ENCODE data around the gene ZNF32.
A peak's percentile ranks its signal among the peaks of the same experiment; 100 is the strongest.

Gene ZNF32

GRCh38 chr10:43680035-43680434 lies 31.4 kb upstream of the ZNF32 start:
- Histone ChIP-seq H3K36me3 (ENCODE audit: insufficient read depth, low read length) (no peaks in the 10 kb centered on the region), H3K4me1 (ENCODE audit: insufficient read depth, low read length) (no peaks in the 10 kb centered on the region), H3K9ac (ENCODE audit: low read depth, low read length) (no peak overlapping the region), H3K27me3 (ENCODE audit: insufficient read depth, low read length) (no peaks in the 10 kb centered on the region), H3K27ac (ENCODE audit: low read depth, low read length) (no peak overlapping the region), H3K9me3 (ENCODE audit: insufficient read depth, low read depth, low read length) (no peaks in the 10 kb centered on the region), H3K4me3 (ENCODE audit: low read length) (no peak overlapping the region)
- WGBS: 96% methylated on average over 4 of the region's 4 CpGs

- H3K27ac ChIP-seq (ENCODE audit: low read depth, low read length): no peak overlapping the region
- H3K27me3 ChIP-seq (ENCODE audit: insufficient read depth, low read length): no peaks in the 10 kb centered on the region
- WGBS: 93% methylated on average over 6 of the region's 7 CpGs
Measured at GRCh38 chr10:43679509-43679908, 30.8 kb upstream of the ZNF32 start.

GRCh38 chr10:43678654-43679053 lies 30.0 kb upstream of the ZNF32 start:
- WGBS: 93% methylated on average over 10 of the region's 10 CpGs
- no peaks in the 10 kb centered on the region for H3K27me3 ChIP-seq (ENCODE audit: insufficient read depth, low read length)
- H3K9ac ChIP-seq (ENCODE audit: low read depth, low read length): no peak overlapping the region
- H3K36me3 ChIP-seq (ENCODE audit: insufficient read depth, low read length): no peaks in the 10 kb centered on the region
- H3K9me3 ChIP-seq (ENCODE audit: insufficient read depth, low read depth, low read length): no peaks in the 10 kb centered on the region
- H3K4me3 ChIP-seq (ENCODE audit: low read length): no peak overlapping the region
- no peaks in the 10 kb centered on the region for H3K4me1 ChIP-seq (ENCODE audit: insufficient read depth, low read length)
- no peak overlapping the region for H3K27ac ChIP-seq (ENCODE audit: low read depth, low read length)

More at GRCh38 chr10:43679509-43679908, 30.8 kb upstream of the ZNF32 start:
- H3K4me3 ChIP-seq (ENCODE audit: low read length): no peak overlapping the region
- no peak overlapping the region for H3K9ac ChIP-seq (ENCODE audit: low read depth, low read length)
- H3K4me1 ChIP-seq (ENCODE audit: insufficient read depth, low read length): no peaks in the 10 kb centered on the region
- H3K9me3 ChIP-seq (ENCODE audit: insufficient read depth, low read depth, low read length): no peaks in the 10 kb centered on the region
- H3K36me3 ChIP-seq (ENCODE audit: insufficient read depth, low read length): no peaks in the 10 kb centered on the region

- 91% methylated on average over 7 of the region's 7 CpGs for WGBS
- Histone ChIP-seq H3K4me3 (ENCODE audit: low read length) (no peak overlapping the region), H3K27me3 (ENCODE audit: insufficient read depth, low read length) (no peaks in the 10 kb centered on the region), H3K27ac (ENCODE audit: low read depth, low read length) (no peak overlapping the region), H3K9ac (ENCODE audit: low read depth, low read length) (no peak overlapping the region), H3K9me3 (ENCODE audit: insufficient read depth, low read depth, low read length) (no peaks in the 10 kb centered on the region), H3K36me3 (ENCODE audit: insufficient read depth, low read length) (no peaks in the 10 kb centered on the region), H3K4me1 (ENCODE audit: insufficient read depth, low read length) (no peaks in the 10 kb centered on the region)
Measured at GRCh38 chr10:43676901-43677300, 28.2 kb upstream of the ZNF32 start.

GRCh38 chr10:43676331-43676730 lies 27.6 kb upstream of the ZNF32 start:
- Histone ChIP-seq H3K36me3 (ENCODE audit: insufficient read depth, low read length) (no peaks in the 10 kb centered on the region), H3K9ac (ENCODE audit: low read depth, low read length) (no peak overlapping the region), H3K27ac (ENCODE audit: low read depth, low read length) (no peak overlapping the region), H3K27me3 (ENCODE audit: insufficient read depth, low read length) (0 out of 2 replicates have a peak, but pooled peaks cover 1% of the 10 kb centered on the region), H3K4me3 (ENCODE audit: low read length) (no peak overlapping the region), H3K9me3 (ENCODE audit: insufficient read depth, low read depth, low read length) (no peaks in the 10 kb centered on the region), H3K4me1 (ENCODE audit: insufficient read depth, low read length) (no peaks in the 10 kb centered on the region)
- WGBS: 90% methylated on average over 4 of the region's 4 CpGs

GRCh38 chr10:43674553-43675210 lies 26.0 kb upstream of the ZNF32 start:
- 92% methylated on average over 13 of the region's 13 CpGs for WGBS
- Histone ChIP-seq H3K27me3 (ENCODE audit: insufficient read depth, low read length) (0 out of 2 replicates have a peak, but pooled peaks cover 4% of the 10 kb centered on the region), H3K9ac (ENCODE audit: low read depth, low read length) (no peak overlapping the region), H3K9me3 (ENCODE audit: insufficient read depth, low read depth, low read length) (no peaks in the 10 kb centered on the region), H3K36me3 (ENCODE audit: insufficient read depth, low read length) (no peaks in the 10 kb centered on the region), H3K4me1 (ENCODE audit: insufficient read depth, low read length) (no peaks in the 10 kb centered on the region), H3K27ac (ENCODE audit: low read depth, low read length) (no peak overlapping the region), H3K4me3 (ENCODE audit: low read length) (no peak overlapping the region)

GRCh38 chr10:43673471-43673870 lies 24.8 kb upstream of the ZNF32 start:
- Histone ChIP-seq H3K9me3 (ENCODE audit: insufficient read depth, low read depth, low read length) (no peaks in the 10 kb centered on the region), H3K27me3 (ENCODE audit: insufficient read depth, low read length) (0 out of 2 replicates have a peak, but pooled peaks cover 4% of the 10 kb centered on the region), H3K4me1 (ENCODE audit: insufficient read depth, low read length) (no peaks in the 10 kb centered on the region), H3K4me3 (ENCODE audit: low read length) (no peak overlapping the region), H3K27ac (ENCODE audit: low read depth, low read length) (no peak overlapping the region), H3K9ac (ENCODE audit: low read depth, low read length) (no peak overlapping the region), H3K36me3 (ENCODE audit: insufficient read depth, low read length) (no peaks in the 10 kb centered on the region)
- WGBS: 90% methylated on average over 7 of the region's 7 CpGs

- H3K27ac ChIP-seq (ENCODE audit: low read depth, low read length): no peak overlapping the region
- no peaks in the 10 kb centered on the region for H3K36me3 ChIP-seq (ENCODE audit: insufficient read depth, low read length)
- no peak overlapping the region for H3K4me3 ChIP-seq (ENCODE audit: low read length)
- no peaks in the 10 kb centered on the region for H3K4me1 ChIP-seq (ENCODE audit: insufficient read depth, low read length)
- 46% methylated on average over 18 of the region's 18 CpGs for WGBS
- H3K9me3 ChIP-seq (ENCODE audit: insufficient read depth, low read depth, low read length): no peaks in the 10 kb centered on the region
- 0 out of 2 replicates have a peak, but pooled peaks cover 4% of the 10 kb centered on the region for H3K27me3 ChIP-seq (ENCODE audit: insufficient read depth, low read length)
- H3K9ac ChIP-seq (ENCODE audit: low read depth, low read length): no peak overlapping the region
Measured at GRCh38 chr10:43671659-43672531, 23.2 kb upstream of the ZNF32 start.

GRCh38 chr10:43669386-43669785 lies 20.7 kb upstream of the ZNF32 start:
- WGBS: 91% methylated on average over 3 of the region's 3 CpGs

GRCh38 chr10:43667761-43668386 lies 19.2 kb upstream of the ZNF32 start:
- H3K9me3 ChIP-seq (ENCODE audit: insufficient read depth, low read depth, low read length): no peaks in the 10 kb centered on the region
- 0 out of 2 replicates have a peak overlapping the region, but pooled peaks have one; percentile 20 for H3K4me3 ChIP-seq (ENCODE audit: low read length)
- no peaks in the 10 kb centered on the region for H3K36me3 ChIP-seq (ENCODE audit: insufficient read depth, low read length)
- WGBS: 95% methylated on average over 36 of the region's 36 CpGs
- no peak overlapping the region for H3K9ac ChIP-seq (ENCODE audit: low read depth, low read length)
- H3K4me1 ChIP-seq (ENCODE audit: insufficient read depth, low read length): no peaks in the 10 kb centered on the region
- no peak overlapping the region for H3K27ac ChIP-seq (ENCODE audit: low read depth, low read length)
- H3K27me3 ChIP-seq (ENCODE audit: insufficient read depth, low read length): 0 out of 2 replicates have a peak, but pooled peaks cover 4% of the 10 kb centered on the region

More at GRCh38 chr10:43669386-43669785, 20.7 kb upstream of the ZNF32 start:
- H3K4me3 ChIP-seq (ENCODE audit: low read length): no peak overlapping the region
- no peaks in the 10 kb centered on the region for H3K36me3 ChIP-seq (ENCODE audit: insufficient read depth, low read length)
- H3K27me3 ChIP-seq (ENCODE audit: insufficient read depth, low read length): 0 out of 2 replicates have a peak, but pooled peaks cover 4% of the 10 kb centered on the region
- no peak overlapping the region for H3K9ac ChIP-seq (ENCODE audit: low read depth, low read length)
- no peaks in the 10 kb centered on the region for H3K4me1 ChIP-seq (ENCODE audit: insufficient read depth, low read length)
- no peak overlapping the region for H3K27ac ChIP-seq (ENCODE audit: low read depth, low read length)
- H3K9me3 ChIP-seq (ENCODE audit: insufficient read depth, low read depth, low read length): no peaks in the 10 kb centered on the region

- 0 out of 2 replicates have a peak overlapping the region, but pooled peaks have one; percentile 20 for H3K4me3 ChIP-seq (ENCODE audit: low read length)
- WGBS: 95% methylated on average over 35 of the region's 35 CpGs
Measured at GRCh38 chr10:43667317-43667731, 18.6 kb upstream of the ZNF32 start.

More at GRCh38 chr10:43667317-43667731, 18.6 kb upstream of the ZNF32 start:
- Histone ChIP-seq H3K9me3 (ENCODE audit: insufficient read depth, low read depth, low read length) (no peaks in the 10 kb centered on the region), H3K9ac (ENCODE audit: low read depth, low read length) (no peak overlapping the region), H3K27me3 (ENCODE audit: insufficient read depth, low read length) (0 out of 2 replicates have a peak, but pooled peaks cover 4% of the 10 kb centered on the region), H3K27ac (ENCODE audit: low read depth, low read length) (no peak overlapping the region), H3K36me3 (ENCODE audit: insufficient read depth, low read length) (no peaks in the 10 kb centered on the region), H3K4me1 (ENCODE audit: insufficient read depth, low read length) (no peaks in the 10 kb centered on the region)
